ENCODE data around the gene ISM2.
A peak's percentile ranks its signal among the peaks of the same experiment; 100 is the strongest.
"Not testable (repeated sequence)": the region's sequence is repeated elsewhere in the genome, so short reads cannot be mapped to it uniquely, and the experiment has no call there.

Gene ISM2

DNA sequence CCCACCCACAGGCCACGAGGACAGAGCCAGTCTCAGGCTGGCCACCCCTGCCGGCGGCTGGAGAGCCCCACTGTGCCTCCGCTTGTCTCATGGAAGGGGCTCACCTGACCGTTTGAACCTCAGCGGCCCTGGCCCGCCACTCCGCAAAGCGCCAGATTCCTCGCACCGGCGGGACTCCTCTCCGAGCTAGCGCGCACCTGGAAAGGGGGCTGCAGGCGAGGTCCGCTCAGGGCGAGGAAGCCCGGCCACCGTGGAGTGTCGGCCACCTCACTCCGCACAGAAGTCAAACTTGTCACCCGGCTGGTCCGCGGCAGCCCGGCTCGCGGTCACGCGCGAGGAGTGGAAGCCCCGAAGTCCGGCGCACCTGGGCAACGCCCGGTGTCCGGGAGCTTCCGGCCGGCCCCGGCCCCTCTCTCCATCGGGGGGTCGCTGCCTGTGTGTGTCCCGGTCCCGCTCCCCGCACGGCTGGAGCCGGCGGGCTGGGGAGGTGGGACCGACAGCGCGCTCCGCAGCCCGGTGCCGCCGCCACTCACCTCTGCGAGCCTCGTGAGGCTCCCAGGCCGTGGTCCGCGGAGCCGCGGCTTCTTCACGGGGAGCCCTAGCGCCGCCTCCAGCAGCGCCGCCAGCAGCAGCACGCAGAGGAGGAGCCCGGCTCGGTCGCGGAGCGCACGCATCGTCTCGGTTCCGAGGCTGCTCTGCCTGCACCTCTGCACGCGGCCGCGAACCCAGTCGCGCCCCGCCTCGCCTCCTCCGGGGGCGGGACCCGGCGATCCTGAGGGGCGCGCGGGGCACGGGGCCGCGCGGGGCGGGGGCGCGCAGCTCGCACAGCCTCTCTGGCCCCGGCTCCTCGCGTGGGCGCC lies at the start of gene ISM2:
Gene ISM2, minus strand, starts transcription at position 697 of the 860 bp plus-strand sequence. Its CDS starts 23 bp downstream, at position 674.
- peak; percentile 50 for DNase-seq

DNA sequence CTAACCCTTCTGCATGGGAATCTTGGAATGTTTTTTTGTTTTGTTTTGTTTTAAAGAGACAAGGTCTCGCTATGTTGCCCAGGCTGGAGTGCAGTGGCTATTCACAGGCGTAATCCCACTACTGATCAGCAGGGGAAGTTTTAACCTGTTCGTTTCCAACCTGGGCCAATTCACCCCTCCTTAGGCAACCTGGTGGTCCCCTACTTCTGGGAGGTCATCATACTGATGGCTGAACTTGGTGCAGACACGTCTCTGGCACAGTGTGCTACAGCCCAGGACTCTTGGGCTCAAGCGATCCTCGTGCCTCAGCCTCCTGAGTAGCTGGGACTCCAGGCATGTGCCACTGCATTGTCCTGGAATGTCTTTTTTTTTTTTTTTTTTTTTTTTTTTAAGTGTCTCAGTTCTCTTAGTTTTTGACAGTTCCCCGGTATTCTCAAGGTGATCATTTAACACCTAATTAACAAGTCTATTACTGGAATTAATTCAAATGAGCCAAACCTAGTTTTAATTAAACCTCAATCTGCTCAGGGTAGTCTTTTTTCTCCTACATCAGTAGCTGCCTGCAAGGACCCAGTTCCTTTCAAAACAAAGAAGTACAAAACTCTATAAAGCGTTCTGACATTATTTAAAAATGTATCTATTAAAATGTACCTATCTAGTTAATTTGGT lies 49.0 kb upstream of the ISM2 start:
- DNase-seq = no peak

DNA sequence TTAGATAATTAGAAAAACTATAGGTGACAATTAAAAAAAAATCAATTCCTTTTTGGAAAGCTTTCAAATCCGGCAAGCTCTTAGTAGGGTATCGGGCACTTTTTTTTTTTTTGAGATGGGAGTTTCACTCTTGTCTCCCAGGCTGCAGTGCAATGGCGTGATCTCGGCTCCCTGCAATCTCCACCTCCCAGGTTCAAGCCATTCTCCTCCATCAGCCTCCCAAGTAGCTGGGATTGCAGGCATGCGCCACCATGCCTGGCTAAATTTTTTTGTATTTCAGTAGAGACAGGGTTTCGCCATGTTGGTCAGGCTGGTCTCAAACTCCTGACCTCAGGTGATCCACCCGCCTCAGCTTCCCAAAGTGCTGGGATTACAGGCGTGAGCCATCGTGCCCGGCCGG lies 46.6 kb upstream of the ISM2 start:
- DNase-seq = not testable (repeated sequence)

DNA sequence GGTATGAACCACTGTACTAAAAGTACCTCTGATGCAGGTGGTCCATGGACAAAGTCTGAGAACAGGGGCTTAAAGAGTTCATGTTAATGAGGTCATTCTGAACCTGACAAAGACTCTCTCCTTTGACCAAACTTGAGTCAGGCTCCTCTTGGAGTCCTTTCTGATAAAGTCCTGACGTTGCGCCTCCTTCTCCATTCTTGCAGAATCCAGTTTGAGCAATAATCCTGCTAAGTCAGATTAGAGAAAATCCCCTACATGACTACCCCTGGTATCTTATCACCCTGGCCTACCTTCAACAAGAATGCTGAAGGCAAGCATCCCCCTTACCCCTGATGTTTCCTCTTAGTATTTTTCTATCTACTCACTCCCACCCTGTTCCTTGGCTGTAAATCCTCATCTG lies 46.0 kb upstream of the ISM2 start:
- no peak for DNase-seq

DNA sequence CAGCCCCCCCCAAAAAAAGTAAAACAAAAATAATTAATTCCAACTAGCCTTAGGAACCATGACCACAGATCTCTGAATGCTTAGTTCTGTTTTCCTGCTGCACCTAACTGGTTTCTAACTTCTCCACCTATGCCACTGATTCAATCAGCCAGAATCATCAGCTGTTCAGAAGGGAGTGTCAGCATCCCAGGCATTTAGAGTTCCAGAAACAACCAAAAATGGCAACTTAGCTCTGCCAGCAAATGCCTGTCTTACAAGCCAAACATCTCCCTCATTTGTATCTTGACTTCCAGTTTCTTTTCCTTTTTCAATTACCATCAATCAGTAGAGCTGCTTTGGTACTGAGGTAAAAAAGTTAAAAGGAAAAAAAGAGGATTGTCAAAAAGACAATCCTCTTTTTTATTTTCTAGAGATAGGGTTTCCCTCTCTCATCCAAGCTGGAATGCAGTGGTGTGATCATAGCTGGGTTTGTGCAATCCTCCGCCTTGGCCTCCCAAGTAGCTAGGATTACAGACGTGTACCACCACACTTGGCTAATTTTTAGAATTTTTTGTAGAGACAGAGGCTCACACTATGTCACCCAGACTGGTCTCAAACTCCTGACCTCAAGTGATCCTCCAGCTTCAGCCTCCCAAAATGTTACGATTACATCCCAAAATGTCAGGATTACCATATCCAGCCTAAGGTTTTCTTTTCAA lies 45.2 kb upstream of the ISM2 start:
- DNase-seq = no peak

DNA sequence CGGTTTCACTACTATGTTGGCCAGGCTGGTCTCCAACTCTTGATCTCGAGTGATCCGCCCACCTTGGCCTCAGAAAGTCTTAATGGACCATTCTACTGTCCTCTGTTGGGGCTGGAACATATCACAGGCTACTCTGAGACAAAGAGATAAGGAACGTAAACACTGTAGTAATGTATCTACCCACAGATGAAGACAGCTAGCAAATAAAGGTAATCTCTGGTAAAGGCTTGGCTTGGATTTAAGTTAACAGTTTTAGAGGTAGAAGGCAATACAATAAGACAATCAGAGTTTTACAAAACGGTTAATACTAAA lies 44.6 kb upstream of the ISM2 start:
- no peak for DNase-seq

DNA sequence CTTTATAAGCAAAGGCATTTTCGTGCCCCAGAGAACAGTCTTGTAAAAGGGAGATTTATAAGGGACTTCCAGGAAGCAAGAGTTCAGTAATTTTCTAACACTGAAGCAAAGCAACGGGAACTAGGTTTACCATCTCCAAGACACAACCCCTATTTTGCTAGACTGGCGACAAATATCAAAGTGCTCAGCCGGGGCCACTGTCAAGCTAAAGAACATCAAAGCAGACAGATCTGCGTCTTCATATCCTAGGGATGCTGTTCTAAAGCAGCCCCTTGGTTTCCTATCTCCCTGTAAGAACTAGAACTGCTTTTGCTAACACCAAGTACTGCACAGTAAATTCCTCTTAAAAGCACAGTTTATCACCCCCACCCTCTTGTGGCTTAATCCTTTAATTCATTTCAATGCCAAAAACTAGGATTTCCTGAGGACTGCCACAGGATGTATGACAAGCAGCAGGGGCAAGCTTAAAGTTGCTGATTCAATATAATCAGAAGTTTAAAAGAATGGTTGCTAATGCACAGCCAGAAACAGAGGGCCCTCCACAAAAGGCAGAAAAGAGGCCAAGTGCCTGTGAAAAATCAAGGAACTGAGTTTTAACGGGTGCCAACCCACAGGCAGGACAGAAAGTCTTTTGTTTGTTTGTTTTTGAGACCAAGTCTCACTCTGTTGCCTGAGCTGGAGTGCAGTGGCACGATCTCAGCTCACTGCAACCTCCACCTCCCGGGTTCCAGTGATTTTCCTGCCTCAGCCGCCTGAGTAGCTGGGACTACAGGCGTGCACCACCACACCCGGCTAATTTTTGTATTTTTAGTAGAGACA lies 44.0 kb upstream of the ISM2 start:
- DNase-seq = no peak

DNA sequence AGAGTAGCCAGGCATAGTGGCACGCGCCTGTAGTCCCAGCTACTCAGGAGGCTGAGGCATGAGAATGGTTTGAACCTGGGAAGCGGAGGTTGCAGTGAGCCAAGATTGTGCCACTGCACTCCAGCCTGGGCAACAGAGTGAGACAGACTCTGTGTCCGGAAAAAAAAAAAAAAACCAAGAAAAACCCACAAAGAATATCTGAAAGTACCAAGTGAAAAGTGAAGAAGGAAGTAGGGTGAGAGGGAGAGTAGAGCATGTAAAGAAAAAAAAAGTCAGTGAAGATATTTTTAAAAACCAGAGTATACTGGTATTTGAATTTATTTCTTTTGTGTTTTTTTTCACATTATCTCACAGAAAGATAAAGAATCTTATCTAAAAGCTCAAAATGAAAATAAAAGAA lies 43.3 kb upstream of the ISM2 start:
- DNase-seq = no peak

DNA sequence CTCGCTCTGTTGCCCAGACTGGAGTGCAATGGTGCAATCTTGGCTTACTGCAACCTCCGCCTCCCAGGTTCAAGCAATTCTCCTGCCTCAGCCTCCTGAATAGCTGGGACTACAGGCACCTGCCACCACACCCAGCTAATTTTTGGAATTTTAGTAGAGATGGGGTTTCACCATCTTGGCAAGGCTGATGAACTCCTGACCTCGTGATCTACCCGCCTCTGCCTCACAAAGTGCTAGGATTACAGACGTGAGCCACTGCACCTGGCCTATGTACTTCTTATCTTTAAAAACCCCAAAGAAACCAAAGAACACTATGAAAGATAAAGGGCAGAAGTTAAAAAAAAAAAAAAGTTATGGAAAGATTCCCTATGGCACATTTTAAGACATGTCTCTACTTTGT lies 38.3 kb upstream of the ISM2 start:
- DNase-seq = not testable (repeated sequence)

DNA sequence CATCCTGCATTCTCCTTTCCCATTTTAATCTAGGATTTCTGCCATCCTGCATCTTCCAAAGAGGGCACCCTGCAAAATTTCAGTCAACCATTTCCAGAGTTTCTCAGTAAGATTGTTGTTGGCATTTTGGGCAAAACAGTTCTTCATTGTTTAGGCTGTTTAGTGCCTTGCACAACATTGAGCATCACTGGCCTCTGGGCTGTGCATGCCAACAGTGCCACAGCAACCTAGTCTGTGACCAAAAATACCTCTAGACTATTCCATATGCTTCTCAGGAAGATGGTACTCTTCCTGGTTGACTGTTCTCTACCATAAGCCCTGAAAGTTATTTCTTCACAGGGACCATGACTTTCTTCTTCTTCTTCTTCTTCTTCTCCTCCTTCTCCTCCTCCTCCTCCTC lies 32.5 kb upstream of the ISM2 start:
- no peak for DNase-seq

DNA sequence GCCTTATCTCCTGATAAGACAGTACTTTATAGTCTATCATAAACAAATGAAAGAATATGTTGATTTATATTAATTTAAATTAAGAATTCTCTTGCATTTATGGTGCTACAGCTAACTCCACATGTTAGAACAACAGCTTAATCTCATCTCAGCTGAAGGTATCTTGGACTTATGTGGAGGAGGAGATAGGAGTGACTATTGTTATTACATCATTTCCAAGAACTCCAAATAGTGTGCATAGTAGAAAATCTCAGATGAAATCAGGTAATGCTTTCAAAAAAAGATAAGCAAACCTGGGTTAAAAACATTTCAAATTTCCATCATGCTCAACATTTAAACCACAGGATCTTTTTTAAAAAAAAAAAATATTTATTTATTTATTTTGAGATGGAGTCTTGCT lies 31.3 kb upstream of the ISM2 start:
- no peak for DNase-seq

DNA sequence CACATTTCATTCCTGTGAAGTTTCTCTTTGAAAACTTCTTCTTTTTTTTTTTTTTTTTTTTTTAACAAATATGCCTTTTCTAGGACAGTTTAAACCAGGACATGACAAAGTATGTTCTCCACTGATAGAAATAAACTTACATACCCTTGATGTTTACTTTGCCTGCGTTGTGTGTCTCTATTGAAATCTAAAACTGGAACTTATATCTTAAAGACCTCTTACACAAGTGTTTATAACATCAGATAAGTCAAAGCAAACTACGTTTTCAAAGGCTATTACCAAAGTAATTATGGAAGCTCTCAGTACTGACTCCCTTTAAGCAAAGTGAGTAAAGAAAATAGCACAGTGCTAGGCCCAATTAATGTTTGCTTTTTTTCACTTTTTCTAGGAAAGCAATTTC lies 30.6 kb upstream of the ISM2 start:
- no peak for DNase-seq

DNA sequence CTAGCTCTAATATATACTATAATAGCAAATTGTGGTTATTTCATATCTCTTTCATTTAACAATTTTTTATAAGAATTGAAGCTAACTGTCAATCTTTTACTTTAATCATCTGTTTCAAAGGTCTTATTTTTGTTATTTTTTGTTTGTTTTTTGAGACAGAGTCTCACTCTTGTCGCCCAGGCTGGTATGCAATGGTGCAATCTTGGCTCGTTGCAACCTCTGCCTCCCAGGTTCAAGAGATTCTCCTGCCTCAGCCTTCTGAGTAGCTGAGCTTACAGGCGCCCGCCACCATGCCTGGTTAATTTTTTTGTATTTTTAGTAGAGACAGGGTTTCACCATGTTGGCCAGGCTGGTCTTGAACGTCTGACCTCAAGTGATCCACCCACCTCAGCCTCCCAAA lies 30.1 kb upstream of the ISM2 start:
- DNase-seq = not testable (repeated sequence)

DNA sequence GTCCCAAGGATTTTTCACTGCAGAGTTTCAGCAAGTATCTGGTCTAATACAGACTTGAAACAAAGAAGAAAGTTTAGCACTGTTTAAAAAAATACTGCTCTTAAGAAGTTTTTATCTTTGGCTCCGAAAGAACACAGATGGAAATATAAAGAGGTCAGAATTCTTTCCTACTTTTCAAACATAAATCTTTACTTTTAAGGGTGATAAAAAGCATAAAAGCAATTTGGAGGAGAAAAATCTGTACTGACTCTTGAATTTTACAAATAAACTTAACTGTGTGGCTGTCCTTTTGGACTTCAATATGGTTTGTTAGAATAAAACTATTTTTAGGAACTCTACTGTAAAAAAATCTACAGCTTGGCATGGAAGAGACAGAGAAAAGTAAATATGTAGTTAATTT lies 27.6 kb upstream of the ISM2 start:
- no peak for DNase-seq

DNA sequence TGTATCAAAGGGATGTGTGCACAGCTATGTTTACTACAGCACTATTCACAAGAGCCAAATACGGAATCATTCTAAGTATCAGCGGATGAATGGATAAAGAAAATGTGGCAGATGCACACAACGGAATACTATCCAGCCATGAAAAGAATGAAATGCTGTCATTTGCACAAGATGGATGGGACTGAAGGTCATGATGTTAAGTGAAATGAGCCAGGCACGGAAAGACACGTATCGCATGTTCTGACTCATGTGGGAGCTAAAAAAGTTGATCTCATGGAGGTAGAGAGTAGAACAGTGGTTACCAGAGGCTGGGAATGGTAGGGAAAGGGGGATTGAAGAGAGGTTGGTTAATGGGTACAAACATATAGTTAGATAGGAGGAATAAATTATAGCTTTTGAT lies 25.9 kb upstream of the ISM2 start:
- DNase-seq = no peak

DNA sequence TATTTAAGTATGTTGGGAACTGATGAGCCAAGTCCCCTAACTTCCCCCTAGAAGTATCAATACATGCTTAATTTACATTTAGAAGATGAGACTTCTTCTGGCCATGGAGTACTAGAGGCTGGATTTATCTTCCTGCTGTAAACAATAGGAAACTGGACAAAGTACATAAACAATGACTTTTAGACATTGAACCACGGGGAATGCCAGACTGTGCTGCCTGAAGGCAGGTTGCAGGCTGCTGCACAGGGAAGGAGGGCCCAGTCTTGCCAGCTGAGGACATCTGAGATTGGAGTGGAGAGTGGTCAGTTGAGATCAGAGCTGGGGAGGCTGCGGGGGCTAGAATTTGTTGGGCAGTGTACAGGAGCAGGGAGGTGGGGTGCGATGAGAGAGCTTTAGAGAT lies 24.5 kb upstream of the ISM2 start:
- no peak for DNase-seq

DNA sequence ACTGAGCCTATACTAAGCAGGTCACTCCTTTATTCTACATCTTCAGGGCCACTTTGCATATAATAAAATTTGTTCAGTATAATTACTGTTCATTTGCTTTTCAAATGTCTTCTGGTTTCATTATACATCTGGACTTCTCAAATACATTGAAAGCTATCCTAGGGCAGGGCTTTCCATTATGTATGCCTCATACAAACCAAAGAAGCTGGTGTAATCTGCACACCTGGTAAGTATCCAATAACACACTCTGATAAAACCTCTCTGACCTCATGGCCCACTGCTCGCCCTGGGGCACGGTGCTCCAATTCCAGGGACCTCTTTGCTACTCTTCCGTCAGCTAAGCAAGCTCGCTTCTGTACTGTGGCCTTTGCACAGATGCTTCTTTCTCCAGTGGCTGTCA lies 21.9 kb upstream of the ISM2 start:
- DNase-seq = no peak

DNA sequence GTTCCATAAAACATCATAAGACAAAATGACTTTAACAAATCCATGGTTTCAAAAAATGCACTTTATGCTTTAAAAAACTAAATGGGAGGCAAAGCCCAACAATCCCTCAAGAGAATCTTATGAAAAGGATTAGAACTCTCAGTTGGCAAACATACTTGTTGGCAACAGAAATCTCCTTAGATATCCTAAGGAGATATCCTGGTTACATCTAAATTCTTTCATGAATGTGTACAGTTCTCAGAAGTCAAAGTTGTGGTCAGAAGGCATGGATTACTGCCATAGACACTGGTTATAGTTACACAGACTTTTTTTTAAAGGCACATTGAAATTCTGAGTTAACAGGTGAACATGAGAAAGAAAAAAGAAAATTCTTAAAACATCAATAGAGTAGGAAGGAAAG lies 17.5 kb upstream of the ISM2 start:
- DNase-seq = no peak

DNA sequence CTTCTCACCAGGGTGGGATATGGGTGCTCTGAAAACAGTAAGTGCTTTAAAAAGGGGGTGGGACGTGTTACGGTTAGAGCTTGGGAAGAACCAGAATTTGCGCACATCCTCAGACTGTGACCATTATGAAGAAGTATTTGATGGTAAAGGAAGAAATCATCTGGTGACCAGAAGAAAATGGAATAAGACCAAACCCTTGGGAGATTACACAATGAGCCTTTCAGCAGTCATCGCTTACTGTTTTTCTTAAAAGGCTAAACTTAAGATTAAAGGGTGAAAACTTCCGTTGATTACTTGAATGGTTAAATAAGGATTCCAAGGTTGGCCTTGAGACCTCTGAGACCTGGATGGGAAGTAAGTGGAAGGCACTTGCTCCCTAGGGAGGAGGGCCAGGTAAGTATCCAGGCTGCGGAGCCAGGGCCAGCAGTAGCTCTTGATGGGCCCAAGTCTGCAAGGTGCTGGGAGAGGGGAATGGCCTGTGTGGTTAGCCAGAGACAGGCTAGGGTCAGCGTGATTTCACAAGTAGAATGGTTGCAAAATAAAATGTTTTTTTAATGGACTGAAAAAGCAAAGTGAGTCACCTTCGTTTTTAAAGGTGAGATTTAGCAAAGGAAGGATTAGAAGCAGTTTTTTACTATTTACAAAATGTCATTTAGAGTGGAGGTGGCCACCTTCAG lies 13.0 kb upstream of the ISM2 start:
- DNase-seq = no peak

DNA sequence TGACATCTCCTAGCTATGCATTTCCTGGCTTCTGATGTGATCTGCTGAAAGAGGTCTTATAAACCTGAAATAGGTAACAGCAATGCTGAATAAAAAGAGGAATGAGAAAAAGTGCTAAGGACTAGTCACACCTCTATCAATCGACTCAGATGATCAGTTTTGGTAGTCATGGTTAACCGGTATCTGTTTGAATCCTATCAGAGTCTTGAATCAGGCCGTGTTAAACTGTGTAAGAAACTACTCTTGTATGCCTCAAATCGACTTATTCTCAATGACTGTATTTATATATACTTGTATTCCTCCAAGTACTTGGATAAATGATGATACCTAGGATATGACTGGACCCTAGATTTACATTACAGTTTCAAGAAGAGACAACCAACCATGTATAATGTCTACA lies 10.8 kb upstream of the ISM2 start:
- no peak for DNase-seq

DNA sequence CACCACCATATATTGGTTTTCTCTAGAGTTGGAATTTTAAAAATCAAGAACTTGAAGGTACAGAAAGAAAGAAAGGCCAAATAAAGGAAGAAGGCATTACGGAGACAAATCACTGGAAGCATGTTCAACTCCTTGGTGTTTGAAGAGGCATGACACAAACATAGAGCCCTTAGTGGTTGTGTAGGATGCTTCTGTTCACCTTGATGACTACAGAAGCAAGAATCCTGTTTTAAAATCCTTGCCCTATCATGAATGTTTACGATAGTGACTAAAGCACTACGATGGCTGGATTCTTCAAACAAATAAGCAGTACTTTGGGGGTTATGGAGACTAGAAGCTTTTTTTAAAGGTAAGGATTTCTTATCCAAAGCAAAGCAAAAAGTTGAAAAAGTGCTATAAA lies 10.3 kb upstream of the ISM2 start:
- DNase-seq = no peak

DNA sequence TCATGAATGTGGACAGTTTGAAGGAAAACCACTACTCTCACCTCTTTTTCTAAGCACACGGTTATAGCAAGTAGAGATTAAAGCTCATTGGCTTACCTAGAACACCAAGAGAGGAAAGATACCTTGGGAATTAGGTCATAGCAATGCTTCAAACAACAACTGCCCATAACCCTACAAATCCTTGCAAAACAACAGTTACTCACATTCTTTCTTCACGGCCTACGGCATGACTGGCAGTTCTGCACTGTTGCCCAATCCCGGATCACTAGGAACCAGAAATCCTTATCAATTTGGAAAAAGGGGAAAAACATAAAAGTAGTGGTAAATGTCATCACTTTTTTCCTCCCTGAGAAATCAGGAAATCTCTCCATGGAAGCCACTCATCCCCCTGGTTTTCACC lies 9.6 kb upstream of the ISM2 start:
- no peak for DNase-seq

DNA sequence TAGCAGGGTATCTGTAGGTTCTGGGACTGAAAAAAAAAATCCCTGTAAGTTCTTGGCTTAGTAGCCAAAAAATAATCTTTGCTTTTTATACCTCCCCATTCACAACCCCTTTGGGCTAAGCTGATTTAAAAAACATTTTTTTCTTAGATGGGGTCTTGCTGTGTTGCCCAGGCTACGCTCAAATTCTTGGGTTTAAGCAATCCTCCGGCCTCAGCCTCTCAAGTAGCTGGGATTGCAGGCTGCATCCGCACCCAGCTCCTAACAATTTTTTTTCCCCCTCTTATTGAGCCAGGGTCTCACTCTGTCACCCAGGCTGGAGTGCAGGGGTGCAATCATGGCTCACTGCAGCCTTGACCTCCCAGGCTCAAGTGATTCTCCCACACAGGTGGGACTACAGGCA lies 9.1 kb upstream of the ISM2 start:
- DNase-seq = no peak

All from NCI-H1105 treated with DMSO at 0.1 percent for 48 hours (cell line).